ENCODE data around the gene SIGLEC11. TPM values are rescaled to one million over a fixed set of nuclear protein-coding genes. Genes with fewer than 3 reads are reported as not detected.
"Not testable (repeated sequence)": the region's sequence is repeated elsewhere in the genome, so short reads cannot be mapped to it uniquely, and the experiment has no call there.

SIGLEC11 gene
- polyA plus RNA-seq, 3 donors, result 0.28 to 2.2 (median 0.67) TPM

GRCh38 chr19:49968279-49968922, 7.4 kb upstream of the SIGLEC11 start:
- Histone ChIP-seq H3K79me2 (ENCODE audit: insufficient read depth, low read length) (no peaks in the 10 kb centered on the region), H3K4me3 (replicated peaks in 1 of 3; ENCODE audit: low read depth in 2 of 3, low read length in 3 of 3) (peak overlapping the region in 1 of 3 experiments; percentile 70), H3K4me1 (ENCODE audit: control insufficient read depth in 1 of 2, insufficient read depth in 2 of 2, low read length in 2 of 2) (peaks cover 63 to 71% of the 10 kb centered on the region in 2 donors), H3K4me2 (replicated peaks; ENCODE audit: extremely low read depth, low read length, poor library complexity, severe bottlenecking) (peak overlapping the region; percentile 61), H3K36me3 (replicated peaks in 1 of 2; ENCODE audit: control insufficient read depth in 1 of 2, insufficient read depth in 2 of 2, low read length in 2 of 2) (peaks cover 16 to 18% of the 10 kb centered on the region in 2 donors), H3K27ac (ENCODE audit: low read depth in 1 of 2, low read length in 2 of 2) (peak overlapping the region; percentile 77 to 80), H2AFZ (ENCODE audit: insufficient read depth, low read depth, low read length, poor library complexity, severe bottlenecking) (no peak overlapping the region), H3K27me3 (ENCODE audit: control insufficient read depth in 2 of 2, insufficient read depth in 2 of 2, low read length in 2 of 2) (no peaks in the 10 kb centered on the region), H3K9ac (ENCODE audit: insufficient read depth, low read length, poor library complexity, severe bottlenecking) (peak overlapping the region; percentile 8), H4K20me1 (ENCODE audit: insufficient read depth, low read length) (peaks cover 18% of the 10 kb centered on the region), H3K9me3 (replicated peaks in 1 of 2; ENCODE audit: control insufficient read depth in 1 of 2, insufficient read depth in 1 of 2, low read length in 2 of 2) (no peaks in the 10 kb centered on the region)
- intact Hi-C loops (cut with micrococcal nuclease), result loop anchor here in 1 of 2 donors (2.0 kb wide), 1 partner anchor 24 kb away; no protein-coding TSS in a partner anchor
- H3K4me1 Mint-ChIP-seq, result peaks cover 58% of the 10 kb centered on the region
- H3K27ac Mint-ChIP-seq, result peak overlapping the region; percentile 72 to 96 (median 91)
- peaks cover 13 to 14% of the 10 kb centered on the region in 2 donors for H3K36me3 Mint-ChIP-seq
- WGBS (ENCODE audit: insufficient coverage), result 0% methylated on average over 4 of the region's 5 CpGs
- TF ChIP-seq CTCF (IDR thresholded peaks at IDR 0.05), result no peak
- peaks cover 0 to 2% (median 0%) of the 10 kb centered on the region in 7 donors for H3K9me3 Mint-ChIP-seq
- peak overlapping the region in 1 of 2 donors; percentile 39 for H3K4me3 Mint-ChIP-seq
- peak; percentile 73 to 89 (median 88) for DNase-seq
- peaks cover 4 to 12% (median 7%) of the 10 kb centered on the region in 3 donors for H3K27me3 Mint-ChIP-seq (ENCODE audit: low read depth in 3 of 3)

- H3K4me1 ChIP-seq (ENCODE audit: control insufficient read depth in 1 of 2, insufficient read depth in 2 of 2, low read length in 2 of 2), result peaks cover 24 to 29% of the 10 kb centered on the region in 2 donors
- H3K4me3 ChIP-seq (replicated peaks in 1 of 3; ENCODE audit: low read depth in 2 of 3, low read length in 3 of 3); H3K4me2 ChIP-seq (replicated peaks; ENCODE audit: extremely low read depth, low read length, poor library complexity, severe bottlenecking); H3K79me2 ChIP-seq (ENCODE audit: insufficient read depth, low read length); H4K20me1 ChIP-seq (ENCODE audit: insufficient read depth, low read length); DNase-seq; H3K27ac ChIP-seq (ENCODE audit: low read depth in 1 of 2, low read length in 2 of 2); H2AFZ ChIP-seq (ENCODE audit: insufficient read depth, low read depth, low read length, poor library complexity, severe bottlenecking); H3K36me3 Mint-ChIP-seq; H3K9me3 ChIP-seq (replicated peaks in 1 of 2; ENCODE audit: control insufficient read depth in 1 of 2, insufficient read depth in 1 of 2, low read length in 2 of 2); H3K27me3 Mint-ChIP-seq (ENCODE audit: low read depth in 3 of 3); H3K9ac ChIP-seq (ENCODE audit: insufficient read depth, low read length, poor library complexity, severe bottlenecking); H3K36me3 ChIP-seq (replicated peaks in 1 of 2; ENCODE audit: control insufficient read depth in 1 of 2, insufficient read depth in 2 of 2, low read length in 2 of 2); H3K27ac Mint-ChIP-seq; intact Hi-C loops (cut with micrococcal nuclease); H3K9me3 Mint-ChIP-seq; H3K27me3 ChIP-seq (ENCODE audit: control insufficient read depth in 2 of 2, insufficient read depth in 2 of 2, low read length in 2 of 2); H3K4me3 Mint-ChIP-seq: not testable (repeated sequence)
- peaks cover 29% of the 10 kb centered on the region for H3K4me1 Mint-ChIP-seq
- no CpG with 5 or more reads among the region's 12 CpGs for WGBS (ENCODE audit: insufficient coverage)
Observed at GRCh38 chr19:49959892-49960291, 1.1 kb downstream of the SIGLEC11 start.

- H3K27ac ChIP-seq (ENCODE audit: low read depth in 1 of 2, low read length in 2 of 2); H3K79me2 ChIP-seq (ENCODE audit: insufficient read depth, low read length); H3K36me3 ChIP-seq (replicated peaks in 1 of 2; ENCODE audit: control insufficient read depth in 1 of 2, insufficient read depth in 2 of 2, low read length in 2 of 2); H3K27me3 ChIP-seq (ENCODE audit: control insufficient read depth in 2 of 2, insufficient read depth in 2 of 2, low read length in 2 of 2); H3K27me3 Mint-ChIP-seq (ENCODE audit: low read depth in 3 of 3); H4K20me1 ChIP-seq (ENCODE audit: insufficient read depth, low read length); H3K4me3 Mint-ChIP-seq; H2AFZ ChIP-seq (ENCODE audit: insufficient read depth, low read depth, low read length, poor library complexity, severe bottlenecking); H3K9ac ChIP-seq (ENCODE audit: insufficient read depth, low read length, poor library complexity, severe bottlenecking); H3K4me2 ChIP-seq (replicated peaks; ENCODE audit: extremely low read depth, low read length, poor library complexity, severe bottlenecking); H3K27ac Mint-ChIP-seq; H3K9me3 Mint-ChIP-seq; DNase-seq; H3K9me3 ChIP-seq (replicated peaks in 1 of 2; ENCODE audit: control insufficient read depth in 1 of 2, insufficient read depth in 1 of 2, low read length in 2 of 2); H3K4me3 ChIP-seq (replicated peaks in 1 of 3; ENCODE audit: low read depth in 2 of 3, low read length in 3 of 3); H3K36me3 Mint-ChIP-seq; intact Hi-C loops (cut with micrococcal nuclease): not testable (repeated sequence)
- H3K4me1 Mint-ChIP-seq, result peaks cover 42% of the 10 kb centered on the region
- 83% methylated on average over 10 of the region's 13 CpGs for WGBS (ENCODE audit: insufficient coverage)
- H3K4me1 ChIP-seq (ENCODE audit: control insufficient read depth in 1 of 2, insufficient read depth in 2 of 2, low read length in 2 of 2), result peaks cover 37 to 42% of the 10 kb centered on the region in 2 donors
Observed at GRCh38 chr19:49958596-49958995, 2.4 kb downstream of the SIGLEC11 start.

- DNase-seq; H3K27ac Mint-ChIP-seq; H3K9me3 ChIP-seq (replicated peaks in 1 of 2; ENCODE audit: control insufficient read depth in 1 of 2, insufficient read depth in 1 of 2, low read length in 2 of 2); H3K27ac ChIP-seq (ENCODE audit: low read depth in 1 of 2, low read length in 2 of 2); H3K27me3 Mint-ChIP-seq (ENCODE audit: low read depth in 3 of 3); H3K4me2 ChIP-seq (replicated peaks; ENCODE audit: extremely low read depth, low read length, poor library complexity, severe bottlenecking); H3K4me3 ChIP-seq (replicated peaks in 1 of 3; ENCODE audit: low read depth in 2 of 3, low read length in 3 of 3); H2AFZ ChIP-seq (ENCODE audit: insufficient read depth, low read depth, low read length, poor library complexity, severe bottlenecking); H4K20me1 ChIP-seq (ENCODE audit: insufficient read depth, low read length); H3K36me3 ChIP-seq (replicated peaks in 1 of 2; ENCODE audit: control insufficient read depth in 1 of 2, insufficient read depth in 2 of 2, low read length in 2 of 2); H3K9ac ChIP-seq (ENCODE audit: insufficient read depth, low read length, poor library complexity, severe bottlenecking); H3K9me3 Mint-ChIP-seq; H3K36me3 Mint-ChIP-seq; H3K27me3 ChIP-seq (ENCODE audit: control insufficient read depth in 2 of 2, insufficient read depth in 2 of 2, low read length in 2 of 2); H3K79me2 ChIP-seq (ENCODE audit: insufficient read depth, low read length); intact Hi-C loops (cut with micrococcal nuclease): not testable (repeated sequence)
- H3K4me1 ChIP-seq (ENCODE audit: control insufficient read depth in 1 of 2, insufficient read depth in 2 of 2, low read length in 2 of 2), result peaks cover 41 to 46% of the 10 kb centered on the region in 2 donors
- Mint-ChIP-seq H3K4me1 (peaks cover 47% of the 10 kb centered on the region), H3K4me3 (peak overlapping the region in 1 of 2 donors; percentile 56)
- WGBS (ENCODE audit: insufficient coverage), result 78% methylated on average over 6 of the region's 9 CpGs
Observed at GRCh38 chr19:49958144-49958543, 2.8 kb downstream of the SIGLEC11 start.

All from CD14-positive monocyte (primary cell).